T-cell (primary cell): ENCODE results near the gene TMEM33. TPM values are rescaled to one million over a fixed set of nuclear protein-coding genes. Genes with fewer than 3 reads are reported as not detected.
"Not testable (repeated sequence)": the region's sequence is repeated elsewhere in the genome, so short reads cannot be mapped to it uniquely, and the experiment has no call there.

Experiments
- ATAC-seq, 4 experiments: fragments of 200-7000 bp in 3 of 4; fragments of 150-1000 bp in 1 of 4; cut with Tn5 transposase; replicated peaks in 1 of 4; 1 replicate in 3 of 4; 2 replicates in 1 of 4; pipeline ENCODE4 v1.10.0; 2021; ENCODE audit warnings: moderate library complexity in 3 of 4, mild to moderate bottlenecking in 2 of 4, moderate number of reproducible peaks in 1 of 4
- CTCF ChIA-PET, 2 donors: fragments of 300-600 bp; sonication (Branson Sonifier 250); formaldehyde crosslinking; loops; one replicate each; lab custom pipeline; 2022; ENCODE audit warnings: antibody characterized with exemption in 2 of 2; lab: Charles Lee
- POLR2A ChIA-PET, 2 donors: fragments of 300-600 bp; sonication (Branson Sonifier 250); formaldehyde crosslinking; loops; one replicate each; lab custom pipeline; 2022; ENCODE audit warnings: antibody characterized with exemption in 2 of 2; lab: Charles Lee
- DNase-seq, 35 experiments: peaks; one replicate each; pipeline versions ENCODE4 v3.0.0 to v3.0.0-alpha.2; 2013 to 2023
- H3K27ac ChIP-seq: one replicate; pipeline ENCODE4 v1.5.1; 2013; ENCODE audit warnings: low read length
- H3K27me3 ChIP-seq, 2 experiments: replicated peaks in 1 of 2; 1 replicate in 1 of 2; 2 replicates in 1 of 2; pipeline versions ENCODE4 v1.6.1 to v1.7.0; 2013; ENCODE audit warnings: low read length in 1 of 2, mixed read lengths in 1 of 2; ENCODE audit not compliant: control insufficient read depth in 2 of 2, insufficient read depth in 2 of 2; ENCODE audit errors: extremely low read depth in 1 of 2
- H3K36me3 ChIP-seq, 2 donors: 1 replicate in 1 of 2; 2 replicates in 1 of 2; pipeline versions ENCODE4 v1.6.1 to v1.7.0; 2013; ENCODE audit warnings: low read length in 1 of 2; ENCODE audit not compliant: control insufficient read depth in 2 of 2, insufficient read depth in 1 of 2; ENCODE audit errors: extremely low read depth in 1 of 2
- H3K4me1 ChIP-seq, 2 experiments: 1 replicate in 1 of 2; 2 replicates in 1 of 2; pipeline versions ENCODE4 v1.6.1 to v1.7.0; 2013; ENCODE audit warnings: low read length in 2 of 2, mixed read lengths in 1 of 2; ENCODE audit not compliant: insufficient read depth in 2 of 2, control insufficient read depth in 1 of 2; ENCODE audit errors: extremely low read depth in 1 of 2
- H3K4me3 ChIP-seq, 2 donors: 1 replicate in 1 of 2; 2 replicates in 1 of 2; pipeline versions ENCODE4 v1.5.1 to v1.7.0; 2013; ENCODE audit warnings: mild to moderate bottlenecking in 2 of 2, low read length in 1 of 2, moderate library complexity in 1 of 2; ENCODE audit not compliant: control insufficient read depth in 1 of 2; ENCODE audit errors: extremely low read depth in 1 of 2
- H3K9me3 ChIP-seq: 2 replicates; pipeline ENCODE4 v1.7.0; 2013
- H3K27ac Mint-ChIP-seq, 2 donors: one replicate each; pipeline ENCODE4 v1.8.0; 2020 to 2021; ENCODE audit warnings: mild to moderate bottlenecking in 2 of 2, mixed read lengths in 2 of 2
- H3K27me3 Mint-ChIP-seq, 2 donors: one replicate each; pipeline ENCODE4 v1.8.0; 2021 to 2022; ENCODE audit warnings: mixed read lengths in 2 of 2
- H3K36me3 Mint-ChIP-seq: one replicate; pipeline ENCODE4 v1.8.0; 2021; ENCODE audit warnings: mixed read lengths
- H3K4me1 Mint-ChIP-seq, 3 donors: one replicate each; pipeline ENCODE4 v1.8.0; 2020 to 2022; ENCODE audit warnings: mixed read lengths in 3 of 3, mild to moderate bottlenecking in 1 of 3
- H3K4me3 Mint-ChIP-seq, 3 donors: one replicate each; pipeline ENCODE4 v1.8.0; 2020 to 2022; ENCODE audit warnings: mild to moderate bottlenecking in 3 of 3, mixed read lengths in 3 of 3, moderate library complexity in 3 of 3
- H3K9me3 Mint-ChIP-seq, 3 donors: one replicate each; pipeline ENCODE4 v1.8.0; 2020 to 2022; ENCODE audit warnings: mixed read lengths in 3 of 3
- WGBS: methylation state at CpG from one replicate; pipeline ENCODE4 v1.1.5; 2013; ENCODE audit warnings: missing lambda C conversion rate; ENCODE audit not compliant: insufficient coverage; 5-methylcytosine and 5-hydroxymethylcytosine counted together
- total RNA-seq, 35 experiments: library from RNA in 6 of 35; stranded (reverse) in 6 of 35; fragments of 120-200 nt in 1 of 35; gene quantifications; one replicate each; pipeline versions ENCODE4 v1.2.1 to v1.2.4 and lab custom pipeline; 2013 to 2026

TMEM33 gene
- total RNA-seq, 5 donors from 2014 or later (not counting 1 experiment from before 2014, with no cell fraction given): 24.6 to 39.4 (median 35.6) TPM

DNA sequence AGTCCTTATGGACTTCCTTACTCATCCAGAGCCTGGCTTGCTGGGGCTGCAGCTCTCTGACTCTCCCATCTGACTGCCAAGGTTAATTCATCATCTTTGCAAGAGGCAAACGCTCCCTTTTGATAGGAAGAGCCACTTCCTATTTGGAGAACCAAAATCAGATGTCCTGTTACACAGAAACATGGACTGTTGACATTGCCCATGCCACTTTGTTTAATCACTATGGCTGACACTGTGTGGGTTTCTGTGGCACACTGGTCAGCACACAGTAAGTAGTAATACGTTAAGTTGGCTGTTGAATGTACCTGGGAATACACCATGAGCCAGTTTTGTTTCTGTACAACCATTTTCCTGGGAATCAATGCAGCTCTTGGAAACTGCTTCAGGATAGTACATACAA is 45.1 kb upstream of the TMEM33 start:
- CTCF ChIA-PET: interaction anchor here in 1 of 2 donors (2.5 kb wide), 1 partner anchor 609 kb away, joined by 12 read pairs; no protein-coding TSS in a partner anchor
- Mint-ChIP-seq H3K36me3 (no peaks in the 10 kb centered on the region), H3K27ac (no peak overlapping the region), H3K4me3 (no peak overlapping the region), H3K27me3 (peaks cover 31 to 42% of the 10 kb centered on the region in 2 donors), H3K9me3 (no peaks in the 10 kb centered on the region), H3K4me1 (no peaks in the 10 kb centered on the region)
- Histone ChIP-seq H3K4me1 (no peaks in the 10 kb centered on the region), H3K27me3 (peaks cover 0 to 5% of the 10 kb centered on the region in 2 experiments), H3K9me3 (no peaks in the 10 kb centered on the region), H3K27ac (no peak overlapping the region), H3K36me3 (no peaks in the 10 kb centered on the region), H3K4me3 (no peak overlapping the region)
- 100% methylated on average over 1 of the region's 2 CpGs for WGBS
- POLR2A ChIA-PET: no interaction called here
- ATAC-seq (no peak), DNase-seq (no peak)

DNA sequence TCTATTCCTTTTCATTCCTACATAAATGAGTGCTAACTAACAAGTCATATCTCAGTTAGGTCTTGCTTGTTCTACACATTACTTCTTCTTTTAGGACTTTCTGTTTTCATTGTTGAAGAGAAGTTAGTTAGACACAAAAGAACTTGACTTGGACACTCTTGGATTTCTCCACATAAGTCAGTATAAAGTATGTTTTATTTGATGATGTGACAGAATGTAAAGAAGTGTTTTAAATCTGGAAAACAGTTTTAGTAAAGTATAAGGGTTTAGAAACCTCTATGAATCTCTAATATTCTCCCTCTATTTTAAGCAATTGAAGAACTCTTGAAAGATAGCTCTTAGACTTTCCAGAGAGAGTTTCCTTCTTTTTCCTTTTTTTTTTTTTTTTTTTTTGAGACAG is 38.6 kb upstream of the TMEM33 start:
- CTCF ChIA-PET: no interaction called here
- Mint-ChIP-seq H3K27me3 (peaks cover 10 to 22% of the 10 kb centered on the region in 2 donors), H3K27ac (no peak overlapping the region), H3K36me3 (no peaks in the 10 kb centered on the region), H3K4me3 (no peak overlapping the region), H3K4me1 (no peaks in the 10 kb centered on the region), H3K9me3 (peaks cover 0 to 11% (median 5%) of the 10 kb centered on the region in 3 donors)
- Histone ChIP-seq H3K4me1 (no peaks in the 10 kb centered on the region), H3K9me3 (no peaks in the 10 kb centered on the region), H3K27ac (no peak overlapping the region), H3K27me3 (peaks cover 0 to 7% of the 10 kb centered on the region in 2 experiments), H3K36me3 (no peaks in the 10 kb centered on the region), H3K4me3 (no peak overlapping the region)
- no peak for ATAC-seq
- POLR2A ChIA-PET: no interaction called here
- DNase-seq: no peak

DNA sequence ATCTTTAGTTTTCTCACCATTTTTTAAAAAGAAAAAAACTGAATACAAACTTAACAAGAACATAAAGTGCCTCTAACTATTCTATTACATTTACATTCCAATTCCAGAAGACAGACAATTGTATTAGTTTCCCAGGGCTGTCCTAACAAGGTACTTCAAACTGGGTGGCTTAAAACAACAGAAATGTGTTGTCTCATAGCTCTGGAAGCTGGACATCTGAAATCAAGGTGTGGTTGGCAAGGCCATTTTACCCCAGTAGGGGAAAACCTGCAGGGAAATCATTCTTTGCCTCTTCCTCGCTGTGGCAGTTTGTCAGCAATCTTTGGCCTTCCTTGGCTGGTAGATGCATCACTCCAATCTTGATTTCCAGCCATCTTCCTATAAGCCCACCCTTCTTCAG is 37.5 kb upstream of the TMEM33 start:
- no peak overlapping the region for H3K27ac ChIP-seq
- no peaks in the 10 kb centered on the region for H3K4me1 ChIP-seq
- H3K27ac Mint-ChIP-seq: no peak overlapping the region
- CTCF ChIA-PET: no interaction called here
- peaks cover 10 to 22% of the 10 kb centered on the region in 2 donors for H3K27me3 Mint-ChIP-seq
- H3K4me3 ChIP-seq: no peak overlapping the region
- H3K36me3 Mint-ChIP-seq: no peaks in the 10 kb centered on the region
- ATAC-seq (no peak), DNase-seq (no peak)
- WGBS: 60% methylated on average over 1 of the region's 1 CpG
- H3K9me3 ChIP-seq: no peaks in the 10 kb centered on the region
- no peak overlapping the region for H3K4me3 Mint-ChIP-seq
- H3K4me1 Mint-ChIP-seq: no peaks in the 10 kb centered on the region
- no peaks in the 10 kb centered on the region for H3K36me3 ChIP-seq
- peaks cover 0 to 11% (median 6%) of the 10 kb centered on the region in 3 donors for H3K9me3 Mint-ChIP-seq
- H3K27me3 ChIP-seq: peaks cover 0 to 7% of the 10 kb centered on the region in 2 experiments
- POLR2A ChIA-PET: no interaction called here

DNA sequence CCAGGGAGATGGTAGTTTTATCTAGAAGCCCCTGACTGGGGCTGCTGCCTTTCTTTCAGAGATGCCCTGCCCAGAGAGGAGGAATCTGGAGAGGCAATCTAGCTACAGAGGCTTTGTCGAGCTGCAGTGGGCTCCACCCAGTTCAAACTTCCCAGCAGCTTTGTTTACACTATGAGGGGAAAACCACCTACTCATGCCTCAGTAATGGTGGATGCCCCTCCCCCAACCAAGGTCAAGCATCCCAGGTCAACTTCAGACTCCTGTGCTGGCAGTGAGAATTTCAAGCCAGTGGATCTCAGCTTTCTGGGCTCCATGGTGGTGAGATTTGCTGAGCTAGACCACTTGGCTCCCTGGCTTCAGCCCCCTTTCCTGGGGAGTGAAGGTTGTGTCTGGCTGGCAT is 26.1 kb upstream of the TMEM33 start:
- CTCF ChIA-PET, H3K4me1 ChIP-seq, POLR2A ChIA-PET, ATAC-seq, H3K4me3 Mint-ChIP-seq, H3K27me3 ChIP-seq, H3K36me3 ChIP-seq, H3K9me3 ChIP-seq, H3K4me3 ChIP-seq, DNase-seq, H3K27ac Mint-ChIP-seq, H3K4me1 Mint-ChIP-seq, H3K36me3 Mint-ChIP-seq, H3K9me3 Mint-ChIP-seq, H3K27ac ChIP-seq: not testable (repeated sequence)
- no CpG with 5 or more reads among the region's 1 CpG for WGBS
- H3K27me3 Mint-ChIP-seq: peaks cover 22 to 25% of the 10 kb centered on the region in 2 donors

DNA sequence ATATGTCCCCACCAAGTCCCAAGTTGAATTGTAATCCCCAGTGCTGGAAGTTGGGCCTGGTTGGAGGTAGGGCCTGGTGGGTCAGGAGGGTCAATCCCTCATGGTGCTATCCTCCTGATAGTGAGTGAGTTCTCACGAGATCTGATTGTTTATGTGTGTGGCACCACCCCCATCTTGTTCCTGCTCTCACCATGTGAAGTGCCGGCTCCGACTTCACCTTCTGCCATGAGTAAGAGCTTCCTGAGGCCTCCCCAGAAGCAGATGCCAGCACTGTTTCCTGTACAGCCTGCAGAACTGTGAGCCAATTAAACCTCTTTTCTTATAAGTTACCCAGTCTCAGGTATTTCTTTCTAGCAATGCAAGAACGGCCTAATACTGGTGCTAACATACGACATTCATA is 22.7 kb upstream of the TMEM33 start:
- ATAC-seq (no peak), DNase-seq (no peak)
- Histone ChIP-seq H3K36me3 (no peaks in the 10 kb centered on the region), H3K27ac (no peak overlapping the region), H3K4me3 (no peak overlapping the region), H3K4me1 (no peaks in the 10 kb centered on the region), H3K27me3 (peaks cover 0 to 4% of the 10 kb centered on the region in 2 experiments), H3K9me3 (no peaks in the 10 kb centered on the region)
- Mint-ChIP-seq H3K4me1 (peaks cover 0 to 5% (median 5%) of the 10 kb centered on the region in 3 donors), H3K27ac (no peak overlapping the region), H3K27me3 (peaks cover 11% of the 10 kb centered on the region in 2 donors), H3K4me3 (no peak overlapping the region), H3K9me3 (no peaks in the 10 kb centered on the region), H3K36me3 (no peaks in the 10 kb centered on the region)
- 73% methylated on average over 2 of the region's 5 CpGs for WGBS
- ChIA-PET CTCF (no interaction called here), POLR2A (no interaction called here)

DNA sequence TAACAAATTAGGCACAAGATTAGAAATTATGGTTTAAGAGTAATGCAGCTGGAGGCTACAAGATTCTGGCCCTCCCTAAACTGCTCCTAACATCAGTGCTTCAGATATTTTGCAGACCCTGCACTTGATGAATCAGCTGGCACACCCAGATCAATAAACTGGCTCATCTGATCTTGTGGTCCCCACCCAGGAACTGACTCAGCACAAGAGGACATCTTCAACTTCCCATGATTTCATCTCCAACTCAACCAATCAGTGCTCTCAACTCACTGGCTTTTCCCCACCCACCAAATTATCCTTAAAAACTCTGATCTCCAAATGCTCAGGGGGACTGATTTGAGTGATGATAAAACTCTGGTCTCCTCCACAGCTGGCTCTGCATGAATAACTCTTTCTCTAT is 21.7 kb upstream of the TMEM33 start:
- ATAC-seq (no peak), DNase-seq (no peak)
- no peak overlapping the region for H3K27ac Mint-ChIP-seq
- peaks cover 5 to 6% of the 10 kb centered on the region in 2 donors for H3K27me3 Mint-ChIP-seq
- peaks cover 0 to 5% (median 5%) of the 10 kb centered on the region in 3 donors for H3K4me1 Mint-ChIP-seq
- no peaks in the 10 kb centered on the region for H3K9me3 Mint-ChIP-seq
- no peaks in the 10 kb centered on the region for H3K4me1 ChIP-seq
- no peak overlapping the region for H3K4me3 Mint-ChIP-seq
- no peaks in the 10 kb centered on the region for H3K9me3 ChIP-seq
- H3K36me3 Mint-ChIP-seq: no peaks in the 10 kb centered on the region
- H3K27me3 ChIP-seq: peaks cover 0 to 4% of the 10 kb centered on the region in 2 experiments
- no peaks in the 10 kb centered on the region for H3K36me3 ChIP-seq
- H3K27ac ChIP-seq: no peak overlapping the region
- CTCF ChIA-PET: no interaction called here
- no peak overlapping the region for H3K4me3 ChIP-seq
- POLR2A ChIA-PET: no interaction called here

DNA sequence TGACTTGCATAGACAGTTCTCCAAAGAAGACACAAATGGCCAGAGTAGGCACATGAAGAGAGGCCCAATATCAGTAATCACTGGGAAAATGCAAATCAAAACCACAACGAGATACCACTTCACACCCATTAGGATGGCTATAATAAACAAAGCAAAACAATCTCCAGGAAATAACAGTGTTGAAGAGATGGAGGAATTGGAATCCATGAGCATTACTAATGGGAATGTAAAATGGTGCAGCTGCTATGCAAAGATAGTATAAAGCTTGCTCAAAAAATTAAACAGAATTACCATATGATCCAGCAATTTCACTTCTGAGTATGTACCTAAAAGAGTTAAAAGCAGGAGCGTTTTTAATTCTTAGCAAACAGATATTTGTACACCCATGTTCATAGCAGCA is 17.0 kb upstream of the TMEM33 start:
- Histone ChIP-seq H3K27ac (no peak overlapping the region), H3K4me3 (no peak overlapping the region), H3K4me1 (no peaks in the 10 kb centered on the region), H3K36me3 (no peaks in the 10 kb centered on the region), H3K9me3 (no peaks in the 10 kb centered on the region), H3K27me3 (peaks cover 0 to 5% of the 10 kb centered on the region in 2 experiments)
- ATAC-seq (no peak), DNase-seq (no peak)
- H3K36me3 Mint-ChIP-seq: no peaks in the 10 kb centered on the region
- no CpG with 5 or more reads among the region's 2 CpGs for WGBS
- no peak overlapping the region for H3K27ac Mint-ChIP-seq
- peaks cover 0 to 5% (median 5%) of the 10 kb centered on the region in 3 donors for H3K4me1 Mint-ChIP-seq
- CTCF ChIA-PET: no interaction called here
- no peak overlapping the region for H3K4me3 Mint-ChIP-seq
- peaks cover 3 to 13% of the 10 kb centered on the region in 2 donors for H3K27me3 Mint-ChIP-seq
- peaks cover 6 to 10% (median 7%) of the 10 kb centered on the region in 3 donors for H3K9me3 Mint-ChIP-seq
- POLR2A ChIA-PET: no interaction called here
